SIG-M5 (cell line): ENCODE data around the gene RUFY3.
"Not testable (repeated sequence)": the region's sequence is repeated elsewhere in the genome, so short reads cannot be mapped to it uniquely, and the experiment has no call there.

Experiments used
- DNase-seq: peaks from one replicate; lab custom pipeline; 2025; lab: John Stamatoyannopoulos, UW

Gene RUFY3

GRCh38 chr4:70735915-70736314, 14.2 kb downstream of the RUFY3 start:
- not testable (repeated sequence) for DNase-seq

GRCh38 chr4:70737006-70737405, 15.2 kb downstream of the RUFY3 start:
- peak; percentile 1 for DNase-seq

GRCh38 chr4:70737409-70737808, 15.6 kb downstream of the RUFY3 start:
- DNase-seq: no peak

- DNase-seq: peak; percentile 38
Measured at GRCh38 chr4:70739496-70740337, 18.0 kb downstream of the RUFY3 start.

GRCh38 chr4:70741867-70742658, 20.3 kb downstream of the RUFY3 start:
- DNase-seq: no peak

- no peak for DNase-seq
Measured at GRCh38 chr4:70743731-70744130, 22.0 kb downstream of the RUFY3 start.

GRCh38 chr4:70746179-70746839, 24.5 kb downstream of the RUFY3 start:
- DNase-seq: no peak

- DNase-seq: no peak
Measured at GRCh38 chr4:70747874-70748273, 26.1 kb downstream of the RUFY3 start.

- DNase-seq: no peak
Measured at GRCh38 chr4:70749313-70749712, 27.5 kb downstream of the RUFY3 start.

- no peak for DNase-seq
Measured at GRCh38 chr4:70752236-70752635, 30.5 kb downstream of the RUFY3 start.

GRCh38 chr4:70753630-70754029, 31.9 kb downstream of the RUFY3 start:
- no peak for DNase-seq

- DNase-seq: peak; percentile 36
Measured at GRCh38 chr4:70754470-70754869, 32.7 kb downstream of the RUFY3 start.

GRCh38 chr4:70754990-70755688, 33.4 kb downstream of the RUFY3 start:
- no peak for DNase-seq

- DNase-seq: no peak
Measured at GRCh38 chr4:70759126-70759525, 37.4 kb downstream of the RUFY3 start.

- no peak for DNase-seq
Measured at GRCh38 chr4:70759627-70760026, 37.9 kb downstream of the RUFY3 start.

GRCh38 chr4:70760662-70761061, 38.9 kb downstream of the RUFY3 start:
- DNase-seq: no peak

- DNase-seq: no peak
Measured at GRCh38 chr4:70761276-70761816, 39.6 kb downstream of the RUFY3 start.

GRCh38 chr4:70765368-70765767, 43.6 kb downstream of the RUFY3 start:
- no peak for DNase-seq

- DNase-seq: no peak
Measured at GRCh38 chr4:70768301-70768948, 46.7 kb downstream of the RUFY3 start.

- not testable (repeated sequence) for DNase-seq
Measured at GRCh38 chr4:70769396-70769795, 47.6 kb downstream of the RUFY3 start.

- no peak for DNase-seq
Measured at GRCh38 chr4:70772929-70773555, 51.3 kb downstream of the RUFY3 start.
